Tongue (tissue), 2 donors: ENCODE results near the gene FRAS1. TPM values are rescaled to one million over a fixed set of nuclear protein-coding genes. Genes with fewer than 3 reads are reported as not detected.
A peak's percentile ranks its signal among the peaks of the same experiment; 100 is the strongest.

Experiments
- DNase-seq: peaks from one replicate; pipeline ENCODE4 v3.0.0-alpha.2; 2015
- total RNA-seq: library from RNA; depleted of rRNA; stranded (reverse); fragments of >200 nt; gene quantifications from one replicate; pipeline ENCODE4 v1.2.3, GENCODE V29; 2014

FRAS1 gene
- total RNA-seq, 1 donor from 2014 or later: 46.9 TPM

DNA sequence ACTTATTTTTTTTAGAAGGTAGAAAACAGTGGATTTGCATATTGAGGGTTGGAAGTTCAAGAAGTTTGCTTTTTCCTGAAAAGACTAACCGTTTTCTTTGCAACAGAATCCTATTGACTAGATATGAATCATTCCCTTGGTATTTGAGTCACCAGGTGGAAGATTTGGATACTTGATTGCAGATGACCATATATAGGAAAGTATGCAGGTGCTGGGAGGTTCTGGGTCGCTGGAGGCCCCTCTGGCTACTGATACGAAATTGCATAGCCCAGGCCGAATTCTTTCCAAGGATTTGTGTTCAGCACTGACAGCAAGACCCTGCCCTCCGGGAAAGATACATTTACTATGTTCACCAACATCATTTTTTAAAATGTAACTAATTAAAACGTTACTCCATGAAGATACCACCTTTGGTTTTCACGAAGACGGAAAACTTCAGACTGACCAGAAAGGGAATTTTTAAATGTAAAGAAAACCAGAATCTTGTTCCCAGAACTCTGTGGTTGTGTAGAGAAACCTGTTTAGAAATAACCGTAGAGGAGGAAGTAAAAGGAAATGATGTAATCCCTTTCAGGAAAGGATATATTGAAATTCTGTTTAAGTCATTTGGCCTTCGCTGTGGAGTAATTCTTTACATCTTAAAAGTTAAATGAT is 495.4 kb downstream of the FRAS1 start:
- no peak for DNase-seq

DNA sequence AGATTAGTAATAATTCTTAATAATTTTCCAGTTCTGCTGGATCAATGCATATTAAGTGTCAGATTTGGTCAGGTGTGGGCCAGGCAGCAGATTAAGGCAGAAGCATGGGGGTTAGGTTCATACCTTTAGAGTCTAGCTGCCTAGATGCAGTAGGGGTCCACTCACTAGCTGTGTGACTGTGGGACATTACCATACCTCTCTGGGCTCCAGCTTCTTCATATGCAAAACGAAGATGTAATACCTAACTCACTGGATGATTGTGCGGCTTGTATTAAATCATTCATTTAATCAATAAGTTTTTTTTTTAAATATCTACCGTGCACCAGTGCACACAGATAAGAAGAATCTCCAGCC is 495.9 kb downstream of the FRAS1 start:
- no peak for DNase-seq

DNA sequence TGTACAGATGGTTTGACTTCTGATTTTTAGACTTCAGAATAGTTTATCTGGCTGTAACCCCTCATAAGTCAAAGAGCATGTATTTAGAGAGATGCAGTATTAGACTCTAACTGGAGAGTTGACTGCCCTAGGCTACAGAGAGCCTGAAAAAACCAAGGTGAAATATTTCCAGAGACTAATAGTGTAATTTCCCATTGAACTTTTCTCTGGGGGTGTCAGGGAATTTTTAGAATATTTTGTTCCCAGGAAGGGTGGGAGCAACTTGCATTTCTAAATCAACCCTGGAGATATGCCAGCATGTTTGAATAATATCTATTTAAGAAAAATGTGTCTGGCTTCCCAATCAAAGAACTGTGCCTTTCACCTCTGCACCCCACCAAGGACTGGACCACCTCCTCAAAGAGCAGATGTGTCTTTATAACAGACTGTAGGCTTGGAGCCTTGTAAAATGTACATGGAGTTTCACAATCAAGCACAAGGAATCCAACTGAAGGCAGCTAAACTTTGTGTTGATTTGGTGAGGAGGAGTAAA is 496.5 kb downstream of the FRAS1 start:
- no peak for DNase-seq

DNA sequence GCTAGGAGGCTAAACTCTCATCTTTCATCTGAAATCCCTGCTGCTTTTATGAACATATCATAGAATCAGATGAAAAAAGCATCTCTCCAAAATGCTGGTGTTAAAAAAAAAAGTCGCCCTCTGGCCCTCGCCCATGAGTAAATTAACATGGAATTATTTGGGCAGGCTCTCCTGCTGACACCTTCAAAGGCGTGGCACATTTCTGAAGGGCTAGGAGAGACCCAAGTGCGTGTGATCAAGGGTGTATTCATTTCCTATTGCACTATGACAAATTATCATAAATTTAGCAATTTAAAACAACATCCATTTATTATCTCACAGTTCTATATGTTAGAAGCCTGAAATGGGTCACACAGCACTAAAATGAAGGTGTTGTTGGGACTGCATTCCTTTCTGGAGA is 499.5 kb downstream of the FRAS1 start:
- DNase-seq: no peak

DNA sequence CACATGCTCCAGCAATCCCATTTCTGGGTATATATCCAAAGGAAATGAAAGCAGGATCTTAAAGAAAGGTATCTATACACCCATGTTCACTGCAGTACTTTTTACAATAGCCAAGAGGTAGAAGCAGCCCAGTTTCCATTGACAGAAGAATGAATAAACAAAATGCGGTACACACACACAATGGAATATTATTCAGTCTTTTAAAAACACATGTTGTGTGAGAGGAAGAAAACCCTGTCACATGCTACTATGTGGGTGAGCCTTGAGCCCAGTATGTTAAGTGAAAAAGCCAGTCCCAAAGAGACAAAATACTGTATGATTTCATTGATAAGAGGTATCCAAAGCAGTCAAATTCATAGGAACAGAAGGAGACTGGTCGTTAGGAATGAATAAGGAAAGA is 500.7 kb downstream of the FRAS1 start:
- DNase-seq: no peak

DNA sequence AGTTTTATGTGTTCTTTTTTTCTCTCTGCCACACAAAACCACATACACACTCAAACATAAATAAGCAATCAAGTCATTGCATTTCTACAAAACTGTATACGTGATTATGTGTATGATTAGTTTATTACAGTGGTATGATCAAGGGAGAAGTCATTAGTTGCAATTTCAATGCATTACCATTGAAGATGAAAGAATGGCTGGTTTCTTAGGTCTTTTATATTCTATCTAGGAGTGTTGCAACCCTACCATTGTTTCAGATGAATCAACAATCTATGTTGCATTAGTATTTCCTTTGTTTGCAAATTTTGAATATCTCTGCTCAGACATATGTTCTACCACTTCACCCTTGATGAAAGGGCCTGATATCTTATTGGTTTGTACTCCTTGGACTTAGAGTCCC is 501.3 kb downstream of the FRAS1 start:
- DNase-seq: no peak

DNA sequence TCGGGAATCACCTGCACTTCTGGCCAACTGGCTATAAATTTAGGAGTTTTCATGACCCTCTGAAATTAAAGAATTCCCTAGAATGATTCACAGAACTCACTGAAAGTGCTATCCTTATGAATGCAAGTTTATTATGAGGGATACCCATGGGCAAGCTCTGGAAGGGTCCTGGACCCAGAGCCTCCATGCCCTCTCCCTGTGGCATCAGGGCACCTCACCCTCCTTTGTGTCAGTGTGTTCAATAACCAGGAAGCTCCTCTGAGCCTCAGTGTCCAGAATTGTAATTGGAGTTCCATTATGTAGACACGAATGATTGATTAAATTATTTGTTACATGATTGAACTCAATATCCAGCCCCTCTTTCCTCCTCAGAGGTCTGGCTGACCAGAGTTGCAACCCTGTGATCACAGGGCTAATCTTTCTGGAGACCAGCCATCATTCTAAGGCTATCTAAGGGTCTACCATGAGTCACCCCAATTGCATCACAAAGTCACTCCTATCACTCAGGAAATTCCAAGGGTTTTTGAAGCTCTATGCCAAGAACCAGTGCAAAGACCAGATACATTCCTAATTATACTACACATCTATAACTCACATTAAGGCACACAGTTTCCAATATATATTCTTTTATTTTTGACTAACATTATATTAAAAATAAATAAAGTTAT is 503.3 kb downstream of the FRAS1 start:
- no peak for DNase-seq

DNA sequence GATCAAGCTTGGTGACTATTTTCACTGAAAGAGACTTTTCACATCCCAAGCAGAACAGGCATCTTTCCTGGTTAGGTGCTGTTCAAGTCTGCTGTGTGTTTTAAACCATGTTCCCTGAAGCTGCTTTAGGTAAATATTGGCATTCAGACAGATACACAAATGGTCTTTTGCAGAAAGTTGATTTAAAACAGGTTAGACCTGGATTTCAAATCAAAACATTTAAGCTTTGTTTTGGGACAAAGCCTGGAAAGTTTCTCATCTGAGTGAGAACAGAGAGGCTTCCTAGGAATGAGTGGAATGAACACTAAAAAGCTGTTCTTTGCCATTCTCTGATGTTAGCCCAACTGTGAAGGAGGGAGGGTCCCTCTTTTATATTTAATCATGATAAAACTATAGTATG is 504.6 kb downstream of the FRAS1 start:
- DNase-seq: peak; percentile 79

DNA sequence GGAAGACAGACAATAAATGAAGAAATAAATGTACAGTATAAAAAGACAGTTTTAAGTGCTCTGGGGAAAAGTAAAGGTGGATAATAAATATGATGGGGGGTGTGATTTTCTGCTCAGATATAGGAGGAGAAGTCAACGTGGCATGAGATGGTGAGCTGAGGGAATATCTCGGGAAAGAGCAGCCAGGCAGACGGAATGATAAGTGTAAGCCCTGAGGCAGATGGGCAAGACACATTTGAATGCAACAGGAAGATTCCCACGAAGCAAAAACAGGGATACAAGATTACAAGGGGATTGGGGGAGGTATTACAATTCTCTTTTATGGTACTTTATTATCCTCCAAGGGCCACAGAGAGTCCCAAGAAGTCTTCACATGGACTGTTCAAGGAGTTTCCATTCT is 505.6 kb downstream of the FRAS1 start:
- DNase-seq: no peak

DNA sequence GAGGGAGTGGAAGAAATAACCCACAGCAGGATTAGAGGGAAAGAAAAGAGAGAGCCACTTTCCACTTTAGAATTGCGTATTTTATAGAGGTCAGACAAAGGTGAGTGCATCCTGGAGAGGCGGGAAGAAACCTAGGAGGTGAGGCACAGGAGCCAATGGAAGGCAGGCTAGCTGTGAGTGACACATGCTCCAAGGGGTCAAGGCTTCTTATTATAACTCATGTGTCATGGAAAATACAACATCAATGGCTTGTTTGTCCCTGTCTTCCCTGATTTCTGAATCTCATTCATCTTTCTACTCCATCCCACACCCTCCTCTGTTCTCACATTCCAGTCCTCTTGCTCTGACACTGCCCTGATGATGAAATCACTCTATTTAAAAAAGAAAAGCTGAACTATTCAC is 508.8 kb downstream of the FRAS1 start:
- peak; percentile 15 for DNase-seq

DNA sequence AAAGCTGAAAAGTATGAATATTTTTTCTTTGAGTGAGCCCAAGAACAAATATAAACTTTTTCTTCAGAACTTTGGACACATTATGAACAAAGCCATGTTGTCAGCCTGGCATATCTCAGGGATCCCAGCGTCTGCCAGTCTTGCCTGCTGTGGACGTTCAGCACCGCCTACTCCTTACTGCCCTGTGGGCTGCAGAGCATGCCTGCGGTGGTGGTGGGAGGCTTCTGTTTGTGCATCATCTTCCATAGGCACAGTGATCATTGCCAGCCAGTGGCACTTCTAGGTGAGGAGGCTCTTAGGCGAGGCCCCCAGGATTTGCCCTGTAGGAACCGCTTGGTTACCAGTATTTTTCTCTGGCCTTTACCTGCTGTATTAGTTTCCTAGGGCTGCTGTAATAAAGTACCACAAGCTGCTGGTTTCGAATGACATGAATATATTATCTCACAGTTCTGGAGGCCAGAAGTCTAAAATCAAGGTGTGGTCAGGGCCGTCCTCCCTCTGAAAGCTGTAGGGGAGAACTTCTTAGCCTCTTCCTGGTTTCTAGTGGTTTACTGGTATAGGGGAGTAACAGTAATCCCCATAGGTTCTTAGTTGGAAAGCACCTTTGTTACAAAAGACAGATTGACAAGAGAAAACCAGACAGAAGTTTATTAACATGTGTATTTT is 509.8 kb downstream of the FRAS1 start:
- no peak for DNase-seq

DNA sequence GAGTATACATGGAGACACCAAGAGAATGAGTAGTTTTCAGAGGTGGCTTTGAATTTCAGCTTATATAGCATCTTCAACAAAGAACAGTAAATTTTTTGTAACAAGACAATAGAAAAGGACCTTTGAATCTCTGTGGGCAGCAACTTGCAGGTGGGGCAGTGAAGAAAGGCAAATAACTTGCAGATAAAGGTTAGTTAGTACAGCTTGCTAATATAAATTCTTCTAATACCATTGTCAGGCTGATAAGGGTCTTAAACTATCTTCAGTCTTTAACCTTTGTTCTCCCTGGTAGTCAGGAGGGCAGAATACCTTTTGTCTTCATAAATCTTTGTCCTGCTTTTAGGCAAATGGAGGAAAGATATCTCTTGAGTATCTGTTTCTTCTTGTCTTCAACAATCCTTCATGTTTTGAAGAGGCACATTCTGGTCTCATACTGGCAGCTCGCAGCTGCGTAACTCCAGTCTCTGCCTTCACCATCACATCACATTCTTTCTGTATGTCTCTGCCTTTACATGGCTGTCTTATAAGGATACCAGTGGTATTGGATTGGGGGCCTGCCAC is 510.5 kb downstream of the FRAS1 start:
- DNase-seq: no peak

DNA sequence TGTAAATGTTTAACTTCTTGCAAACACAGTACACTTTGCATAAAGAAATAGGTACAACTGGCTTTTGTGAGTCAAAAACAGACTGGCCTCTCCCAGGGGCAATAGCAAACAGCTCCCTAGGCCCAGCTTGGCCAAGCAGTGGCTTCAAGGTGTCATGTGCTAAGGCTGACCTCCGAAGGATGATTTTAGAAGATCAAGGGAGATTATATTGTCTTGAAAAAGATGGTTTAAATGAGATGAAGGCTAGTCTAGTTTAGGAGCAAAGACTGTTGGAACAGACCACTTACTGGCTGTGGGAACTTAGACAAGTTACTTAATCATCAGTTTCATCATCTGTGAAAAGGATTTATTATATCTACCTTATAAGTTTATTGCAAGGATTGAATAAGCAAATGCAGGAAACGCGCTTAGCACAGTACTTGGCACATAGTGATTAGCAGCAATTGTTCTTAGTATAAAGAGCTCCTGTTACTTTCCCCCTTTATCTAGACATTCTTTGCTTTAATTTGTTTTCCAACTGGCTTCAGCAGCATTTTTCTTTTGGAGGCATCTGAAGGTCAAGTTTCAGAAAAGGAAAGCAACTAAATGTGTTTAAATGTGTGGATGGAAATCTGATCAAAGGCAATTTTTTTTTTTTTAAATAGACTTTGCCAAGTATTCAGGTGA is 511.6 kb downstream of the FRAS1 start:
- DNase-seq: no peak

DNA sequence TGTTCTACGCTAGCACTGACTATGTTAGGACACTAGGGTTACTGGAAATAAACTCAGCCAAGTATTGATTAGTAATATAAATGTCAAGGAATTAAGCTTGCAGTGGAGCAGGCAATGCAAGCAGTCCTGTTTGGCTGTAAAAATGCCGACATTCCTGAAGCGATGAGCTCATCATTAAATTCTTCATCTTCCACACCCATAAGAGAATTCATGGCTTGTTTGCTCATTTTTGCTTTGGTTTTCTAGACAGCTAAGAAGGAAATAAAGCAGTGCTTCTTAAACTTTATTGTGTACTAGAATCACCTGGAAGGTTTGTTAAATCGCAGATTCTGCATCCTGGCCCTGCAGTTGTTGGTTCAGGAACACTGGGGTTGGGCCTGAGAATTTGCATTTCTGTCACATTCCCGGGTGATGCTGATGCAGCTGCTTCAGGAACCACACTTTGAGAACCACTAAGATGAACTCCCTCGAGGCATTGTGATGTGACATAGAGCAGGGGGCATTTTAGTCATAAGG is 512.2 kb downstream of the FRAS1 start:
- DNase-seq: peak; percentile 70

DNA sequence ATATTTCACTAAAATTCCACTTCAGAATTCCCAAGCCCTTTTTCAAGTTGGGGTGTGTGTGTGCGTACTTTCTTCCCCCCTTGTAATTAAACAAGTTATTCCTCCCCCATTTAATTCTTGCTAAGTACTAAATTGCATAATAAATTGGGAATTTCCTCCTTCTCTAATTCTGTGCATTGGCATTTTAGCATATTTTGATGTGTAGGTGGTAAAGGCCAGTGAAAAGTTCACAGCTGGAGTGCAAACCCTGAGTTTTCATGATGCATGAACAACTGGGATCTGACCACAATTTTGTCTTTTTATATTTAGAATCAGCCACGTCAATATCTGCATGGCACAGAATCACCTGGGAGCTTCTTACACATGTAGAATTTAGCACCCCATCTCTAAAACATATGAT is 513.0 kb downstream of the FRAS1 start:
- DNase-seq: no peak

DNA sequence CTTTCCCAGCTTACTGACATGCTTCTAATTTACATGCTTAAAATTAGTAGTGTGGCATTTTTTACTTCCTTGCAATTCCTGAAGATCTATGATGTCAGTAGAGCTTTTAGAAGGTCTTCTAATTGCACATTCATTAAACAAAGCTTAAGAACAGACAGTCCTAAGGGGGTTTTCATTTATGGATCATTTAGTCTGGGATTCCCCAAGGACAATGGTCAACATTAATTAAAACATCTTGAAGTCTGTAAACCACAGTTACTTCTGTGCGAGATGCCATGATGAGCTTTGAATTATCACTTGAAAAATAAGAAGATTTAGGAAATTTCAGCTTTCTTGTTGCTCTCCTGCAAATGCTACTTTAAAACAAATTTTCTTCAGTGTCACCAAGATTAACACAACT is 514.7 kb downstream of the FRAS1 start:
- DNase-seq: no peak

DNA sequence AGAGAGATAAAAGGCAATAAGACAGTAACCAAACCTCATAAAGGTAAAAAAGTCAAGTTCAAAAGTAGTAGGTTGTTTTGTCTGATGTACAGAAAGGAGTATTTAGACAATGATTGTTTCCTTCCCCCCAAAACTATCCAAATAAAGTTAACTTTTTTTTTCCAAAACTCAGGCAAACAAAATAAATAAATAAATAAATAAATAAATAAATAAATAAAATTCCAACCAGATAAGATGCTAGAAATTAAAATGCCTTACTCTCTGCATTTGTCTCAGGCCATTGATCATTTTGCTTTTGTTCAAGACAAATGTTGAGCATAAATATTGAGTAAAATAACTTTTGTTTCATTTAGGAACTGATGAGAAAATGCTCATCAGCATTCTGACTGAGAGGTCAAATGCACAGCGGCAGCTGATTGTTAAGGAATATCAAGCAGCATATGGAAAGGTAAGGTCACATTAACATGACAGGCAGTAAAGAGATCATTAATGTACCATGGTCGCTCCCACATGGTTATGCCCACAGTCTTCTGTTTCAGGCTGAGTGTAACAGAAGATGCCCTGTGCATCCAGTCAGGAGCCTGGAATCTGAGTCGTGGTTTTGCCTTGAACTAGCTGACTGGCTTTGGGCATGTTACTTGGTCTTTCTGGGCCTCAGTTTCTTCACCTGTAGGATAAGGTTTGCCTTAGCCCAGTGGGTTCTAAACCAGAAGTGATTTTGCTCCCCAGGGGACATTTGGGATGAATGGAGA is 521.7 kb downstream of the FRAS1 start:
- DNase-seq: no peak

DNA sequence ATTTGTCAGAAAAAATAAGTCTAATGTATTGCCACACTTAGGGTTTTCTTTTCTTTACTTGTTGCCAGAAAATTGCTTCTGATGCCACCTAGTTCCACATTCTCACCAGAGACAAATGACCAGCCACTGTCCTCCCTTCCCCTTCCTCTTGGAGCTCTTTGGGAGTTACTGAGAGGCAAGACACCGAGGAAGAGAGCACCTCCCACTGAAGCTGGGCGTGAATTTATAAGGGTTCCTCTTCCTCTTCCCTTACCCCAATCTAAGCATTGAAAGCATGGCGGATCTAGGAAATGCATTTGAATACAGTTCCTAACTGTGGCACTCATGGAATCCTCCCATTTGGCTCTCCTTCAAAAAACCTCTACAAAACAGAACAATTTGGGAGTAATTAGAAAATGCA is 524.5 kb downstream of the FRAS1 start:
- DNase-seq: no peak

DNA sequence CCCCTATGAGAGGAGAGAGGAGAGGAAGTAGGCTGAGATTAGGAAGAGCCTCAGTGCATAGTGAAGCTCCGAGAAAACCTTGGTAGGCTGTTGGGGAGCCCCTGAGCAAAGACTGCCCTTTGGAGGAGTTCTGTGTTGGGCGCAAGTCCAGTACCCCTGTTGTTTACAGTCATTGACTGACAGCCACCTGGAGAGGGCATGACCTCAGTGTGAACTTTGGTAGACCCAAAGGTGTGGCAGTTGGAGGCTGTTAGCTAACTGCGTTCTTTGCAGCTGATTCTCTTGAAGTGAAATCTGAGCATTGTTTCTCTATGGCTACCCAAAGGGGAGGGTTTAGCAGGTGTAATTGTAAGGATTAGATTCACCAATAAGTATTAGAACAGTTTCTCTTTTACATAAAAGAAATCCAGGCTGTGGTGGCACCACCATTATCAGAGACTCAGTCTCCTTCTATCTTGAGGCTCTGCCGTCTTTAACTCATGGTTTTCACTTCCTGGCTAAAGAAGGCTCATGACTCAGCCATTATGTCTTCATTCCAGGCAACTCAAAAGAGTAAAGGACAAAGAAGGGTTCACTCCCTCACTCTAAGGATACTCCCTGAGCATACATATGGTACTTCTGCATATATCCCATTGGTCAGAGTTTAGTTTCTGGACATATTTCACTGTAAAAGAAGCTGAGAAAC is 527.9 kb downstream of the FRAS1 start:
- no peak for DNase-seq

DNA sequence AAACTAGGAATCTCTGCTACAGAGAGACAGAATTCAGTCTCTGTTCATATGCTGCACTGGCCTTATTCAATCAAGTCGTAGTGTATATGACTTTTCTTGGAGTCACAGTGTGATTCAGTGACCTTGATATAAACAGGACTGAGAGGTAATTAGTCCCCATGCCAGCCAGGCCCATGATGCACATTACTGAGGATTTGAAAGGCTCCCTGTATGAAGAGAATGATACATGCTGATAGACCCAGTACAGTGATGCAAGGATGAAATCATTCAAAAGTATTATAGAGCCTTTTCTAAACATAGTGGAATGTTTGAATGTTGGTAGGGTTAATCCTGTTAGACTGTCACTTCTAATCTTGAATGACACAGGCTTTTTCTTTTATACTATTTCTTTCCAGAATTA is 528.5 kb downstream of the FRAS1 start:
- no peak for DNase-seq

DNA sequence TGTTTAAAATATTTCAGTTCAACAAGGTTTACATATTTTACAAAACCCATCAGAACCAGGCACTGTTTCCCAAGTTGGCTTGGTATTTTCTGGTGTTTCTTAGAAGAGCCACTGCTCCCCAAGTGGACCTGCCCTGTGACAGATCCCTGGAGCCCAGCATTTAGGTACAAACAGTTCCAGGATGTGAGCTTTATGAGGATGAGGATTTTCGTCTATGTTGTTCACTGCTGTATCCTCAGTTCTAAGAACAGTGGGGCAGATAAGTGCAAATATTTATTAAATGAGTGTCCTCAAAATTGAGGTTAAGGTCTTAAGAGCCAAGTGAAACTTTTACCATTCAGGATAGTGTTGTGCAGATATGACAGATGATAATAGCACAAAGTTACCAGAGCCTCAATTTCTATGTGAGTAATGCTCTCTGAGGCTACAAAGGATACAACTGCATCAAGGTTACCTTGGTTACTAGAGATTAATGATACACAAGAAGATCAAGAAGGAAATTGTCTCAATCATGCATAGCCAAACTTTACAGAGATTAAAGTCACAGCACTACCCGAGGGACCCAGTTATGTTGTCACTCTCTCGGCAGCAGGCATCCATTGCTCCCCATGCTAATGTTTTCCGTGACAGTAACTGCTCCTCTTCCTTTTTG is 531.9 kb downstream of the FRAS1 start:
- no peak for DNase-seq
